Loucy (cell line): ENCODE data around the gene BEAN1.

Experiments
- H2AFZ ChIP-seq: fragments of 200-600 bp; sonication (generic); 2 replicates; pipeline ENCODE4 v1.6.0; 2016; ENCODE audit warnings: antibody characterized with exemption, mild to moderate bottlenecking, low read length, moderate library complexity
- H3F3A ChIP-seq: fragments of 200-600 bp; 2 replicates; pipeline ENCODE4 v1.6.0; 2016; ENCODE audit warnings: antibody characterized with exemption, low read depth, mild to moderate bottlenecking
- H3K27me3 ChIP-seq: fragments of 200-600 bp; sonication (generic); 2 replicates; pipeline ENCODE4 v1.6.1; 2014; ENCODE audit warnings: low read length, mild to moderate bottlenecking; ENCODE audit not compliant: insufficient read depth, poor library complexity, severe bottlenecking
- H3K36me3 ChIP-seq: fragments of 200-600 bp; sonication (generic); 2 replicates; pipeline ENCODE4 v1.6.1; 2016; ENCODE audit warnings: low read length; ENCODE audit not compliant: insufficient read depth
- H3K4me1 ChIP-seq: fragments of 200-600 bp; sonication (generic); 2 replicates; pipeline ENCODE4 v1.5.1; 2014; ENCODE audit warnings: low read length, mild to moderate bottlenecking; ENCODE audit not compliant: insufficient read depth, poor library complexity, severe bottlenecking
- H3K4me2 ChIP-seq: fragments of 200-600 bp; sonication (generic); 2 replicates; pipeline ENCODE4 v1.6.0; 2014; ENCODE audit warnings: antibody characterized with exemption, low read length, low read depth, mild to moderate bottlenecking; ENCODE audit not compliant: poor library complexity, severe bottlenecking
- H3K4me3 ChIP-seq: fragments of 200-600 bp; sonication (generic); 2 replicates; pipeline ENCODE4 v1.5.1; 2014; ENCODE audit warnings: low read length, mild to moderate bottlenecking, mixed read lengths; ENCODE audit not compliant: poor library complexity, severe bottlenecking
- H3K79me2 ChIP-seq: fragments of 200-600 bp; sonication (generic); 2 replicates; pipeline ENCODE4 v1.6.1; 2014; ENCODE audit warnings: low read length; ENCODE audit not compliant: insufficient read depth
- H3K9ac ChIP-seq: fragments of 200-600 bp; sonication (generic); 2 replicates; pipeline ENCODE4 v1.6.0; 2014; ENCODE audit warnings: mild to moderate bottlenecking, low read depth, low read length, moderate library complexity; ENCODE audit not compliant: poor library complexity, severe bottlenecking
- H3K9me2 ChIP-seq: fragments of 200-600 bp; sonication (generic); replicated peaks from 2 replicates; pipeline ENCODE4 v1.6.1; 2016; ENCODE audit warnings: low read depth, low read length, mixed read lengths
- H3K9me3 ChIP-seq: fragments of 200-600 bp; sonication (generic); 2 replicates; pipeline ENCODE4 v1.6.1; 2014; ENCODE audit warnings: mild to moderate bottlenecking, antibody characterized with exemption, low read length, low read depth; ENCODE audit not compliant: insufficient read depth
- H4K20me1 ChIP-seq: fragments of 200-600 bp; sonication (generic); 2 replicates; pipeline ENCODE4 v1.6.0; 2014; ENCODE audit warnings: antibody characterized with exemption, low read length, mild to moderate bottlenecking; ENCODE audit not compliant: insufficient read depth, poor library complexity, severe bottlenecking
- EZH2phosphoT487 ChIP-seq: fragments of 200-600 bp; IDR thresholded peaks from 2 replicates; pipeline ENCODE4 v1.6.1; 2018; ENCODE audit warnings: antibody characterized with exemption, mild to moderate bottlenecking, moderate library complexity, borderline replicate concordance
- TF ChIP-seq, protein P1 (sequence below): fragments of 200-600 bp; sonication (generic); conservative IDR thresholded peaks from 2 replicates; pipeline ENCODE4 v1.5.1; 2014; ENCODE audit warnings: mild to moderate bottlenecking, antibody characterized with exemption, low read length

The BEAN1 gene

GRCh38 chr16:66399031-66399430 lies 28.1 kb upstream of the BEAN1 start:
- no peak overlapping the region for H3K9ac ChIP-seq
- H3K79me2 ChIP-seq = no peaks in the 10 kb centered on the region
- no peaks in the 10 kb centered on the region for H3F3A ChIP-seq
- H3K4me2 ChIP-seq = no peak overlapping the region
- H3K27me3 ChIP-seq = no peaks in the 10 kb centered on the region
- TF ChIP-seq, protein P1, sequence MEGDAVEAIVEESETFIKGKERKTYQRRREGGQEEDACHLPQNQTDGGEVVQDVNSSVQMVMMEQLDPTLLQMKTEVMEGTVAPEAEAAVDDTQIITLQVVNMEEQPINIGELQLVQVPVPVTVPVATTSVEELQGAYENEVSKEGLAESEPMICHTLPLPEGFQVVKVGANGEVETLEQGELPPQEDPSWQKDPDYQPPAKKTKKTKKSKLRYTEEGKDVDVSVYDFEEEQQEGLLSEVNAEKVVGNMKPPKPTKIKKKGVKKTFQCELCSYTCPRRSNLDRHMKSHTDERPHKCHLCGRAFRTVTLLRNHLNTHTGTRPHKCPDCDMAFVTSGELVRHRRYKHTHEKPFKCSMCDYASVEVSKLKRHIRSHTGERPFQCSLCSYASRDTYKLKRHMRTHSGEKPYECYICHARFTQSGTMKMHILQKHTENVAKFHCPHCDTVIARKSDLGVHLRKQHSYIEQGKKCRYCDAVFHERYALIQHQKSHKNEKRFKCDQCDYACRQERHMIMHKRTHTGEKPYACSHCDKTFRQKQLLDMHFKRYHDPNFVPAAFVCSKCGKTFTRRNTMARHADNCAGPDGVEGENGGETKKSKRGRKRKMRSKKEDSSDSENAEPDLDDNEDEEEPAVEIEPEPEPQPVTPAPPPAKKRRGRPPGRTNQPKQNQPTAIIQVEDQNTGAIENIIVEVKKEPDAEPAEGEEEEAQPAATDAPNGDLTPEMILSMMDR = no peak
- TF ChIP-seq EZH2phosphoT487 = no peak
- no peaks in the 10 kb centered on the region for H3K36me3 ChIP-seq
- H3K4me3 ChIP-seq = no peak overlapping the region
- H2AFZ ChIP-seq = no peak overlapping the region
- H3K9me2 ChIP-seq = no peaks in the 10 kb centered on the region
- H3K4me1 ChIP-seq = no peaks in the 10 kb centered on the region
- H4K20me1 ChIP-seq = no peaks in the 10 kb centered on the region
- no peaks in the 10 kb centered on the region for H3K9me3 ChIP-seq

DNA sequence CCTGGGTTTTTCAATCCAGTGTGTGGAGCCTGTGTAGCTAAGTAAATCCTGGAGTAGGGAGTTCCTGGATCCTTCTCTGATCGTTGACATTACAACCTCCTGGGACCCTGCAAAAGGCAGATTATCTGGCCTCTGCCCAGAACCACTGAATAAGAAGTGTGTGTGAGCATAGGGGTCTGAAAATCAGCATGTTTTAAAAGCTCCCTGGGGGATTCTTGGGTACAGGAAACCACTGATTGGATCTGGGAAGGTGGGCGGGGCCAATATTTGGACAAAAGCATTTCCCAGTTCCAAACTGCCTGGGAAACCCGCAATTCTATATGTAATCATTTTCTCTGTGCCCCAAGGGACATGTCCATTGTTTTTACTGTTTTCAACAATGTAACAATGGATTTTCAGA lies 27.2 kb upstream of the BEAN1 start:
- Histone ChIP-seq H3K9me2 (no peaks in the 10 kb centered on the region), H3K79me2 (no peaks in the 10 kb centered on the region), H3K4me2 (no peak overlapping the region), H3K9me3 (no peaks in the 10 kb centered on the region), H3K36me3 (no peaks in the 10 kb centered on the region), H3K9ac (no peak overlapping the region), H3K27me3 (no peaks in the 10 kb centered on the region), H2AFZ (no peak overlapping the region), H4K20me1 (no peaks in the 10 kb centered on the region), H3F3A (no peaks in the 10 kb centered on the region), H3K4me3 (no peak overlapping the region), H3K4me1 (no peaks in the 10 kb centered on the region)
- TF ChIP-seq EZH2phosphoT487 = no peak
- TF ChIP-seq, protein P1 = no peak

DNA sequence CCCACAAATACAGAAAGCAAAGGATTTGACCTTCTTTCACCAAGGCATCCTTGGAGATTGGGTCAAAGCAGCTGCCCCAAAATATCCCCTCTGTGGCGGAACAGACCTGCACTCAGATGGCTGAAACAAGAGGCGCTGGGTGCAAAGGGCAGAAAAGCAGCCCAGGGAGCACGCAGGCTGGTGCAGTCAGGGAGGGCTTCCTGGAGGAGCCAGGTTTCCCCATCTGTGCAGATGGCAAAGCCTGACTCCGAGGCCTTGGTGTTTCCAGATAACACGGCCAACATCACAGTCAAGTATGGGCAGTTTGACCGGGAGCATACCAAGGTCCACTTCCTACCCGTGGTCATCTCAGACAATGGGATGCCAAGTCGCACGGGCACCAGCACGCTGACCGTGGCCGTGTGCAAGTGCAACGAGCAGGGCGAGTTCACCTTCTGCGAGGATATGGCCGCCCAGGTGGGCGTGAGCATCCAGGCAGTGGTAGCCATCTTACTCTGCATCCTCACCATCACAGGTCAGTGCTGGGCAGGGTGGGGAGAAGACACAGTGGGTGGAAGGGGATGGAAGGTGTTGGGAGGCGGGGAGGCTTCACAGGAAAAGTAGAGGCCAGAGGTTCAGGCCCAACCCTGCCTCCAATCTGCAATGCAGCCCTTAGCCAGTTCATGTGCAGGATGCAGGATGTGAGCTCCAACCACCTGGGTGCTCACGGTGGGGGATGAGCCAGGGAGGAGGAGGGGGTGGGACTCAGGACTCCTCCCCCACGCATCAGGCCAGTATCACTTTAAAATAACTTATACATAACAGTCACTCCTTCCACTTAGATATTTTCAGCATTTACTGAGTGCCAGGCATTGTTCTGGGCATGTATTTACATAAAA lies 26.4 kb upstream of the BEAN1 start:
- H3K4me1 ChIP-seq = no peaks in the 10 kb centered on the region
- no peak overlapping the region for H2AFZ ChIP-seq

More for the DNA sequence above, 26.4 kb upstream of the BEAN1 start:
- Histone ChIP-seq H3K9ac (no peak overlapping the region), H3F3A (no peaks in the 10 kb centered on the region), H3K36me3 (no peaks in the 10 kb centered on the region), H3K9me3 (no peaks in the 10 kb centered on the region), H3K9me2 (no peaks in the 10 kb centered on the region), H3K4me3 (no peak overlapping the region), H3K4me2 (no peak overlapping the region), H3K79me2 (no peaks in the 10 kb centered on the region), H4K20me1 (no peaks in the 10 kb centered on the region), H3K27me3 (no peaks in the 10 kb centered on the region)
- TF ChIP-seq, protein P1 = no peak
- no peak for TF ChIP-seq EZH2phosphoT487
